Neural crest cell (in vitro differentiated cells): ENCODE data around the gene CTNNA3. TPM values are rescaled to one million over a fixed set of nuclear protein-coding genes. Genes with fewer than 3 reads are reported as not detected.

Source experiments
- DNase-seq: peaks from one replicate; pipeline ENCODE4 v3.0.0; 2021; ENCODE audit warnings: low read depth, mixed read lengths, low spot score
- H3K27ac Mint-ChIP-seq: one replicate; pipeline ENCODE4 v1.8.0; 2021; ENCODE audit warnings: mild to moderate bottlenecking, mixed read lengths; ENCODE audit not compliant: unreplicated experiment
- H3K27me3 Mint-ChIP-seq: 2 replicates; pipeline ENCODE4 v1.8.0; 2021; ENCODE audit warnings: low read depth, mild to moderate bottlenecking, mixed read lengths
- H3K36me3 Mint-ChIP-seq: 2 replicates; pipeline ENCODE4 v1.8.0; 2021; ENCODE audit warnings: low read depth, mild to moderate bottlenecking, mixed read lengths
- H3K4me1 Mint-ChIP-seq: 2 replicates; pipeline ENCODE4 v1.8.0; 2021; ENCODE audit warnings: mixed read lengths
- H3K4me3 Mint-ChIP-seq: one replicate; pipeline ENCODE4 v1.8.0; 2021; ENCODE audit warnings: mild to moderate bottlenecking, mixed read lengths
- H3K9me3 Mint-ChIP-seq: 2 replicates; pipeline ENCODE4 v1.8.0; 2021; ENCODE audit warnings: mixed read lengths
- total RNA-seq: library from RNA; stranded (reverse); gene quantifications from 2 replicates; pipeline ENCODE4 v1.2.1, GENCODE V29; 2021
- TF ChIP-seq, protein P1 (sequence below): fragments of 200-600 bp; sonication (generic); conservative IDR thresholded peaks from 2 replicates; pipeline ENCODE4 v1.5.0; 2021; ENCODE audit warnings: antibody characterized with exemption, mild to moderate bottlenecking

The CTNNA3 gene
- total RNA-seq, 1 donor from 2014 or later = 4.7 TPM

- no peaks in the 10 kb centered on the region for H3K36me3 Mint-ChIP-seq
- H3K9me3 Mint-ChIP-seq = no peaks in the 10 kb centered on the region
- H3K4me3 Mint-ChIP-seq = no peak overlapping the region
- no peaks in the 10 kb centered on the region for H3K4me1 Mint-ChIP-seq
- H3K27me3 Mint-ChIP-seq = no peaks in the 10 kb centered on the region
- DNase-seq = no peak
- H3K27ac Mint-ChIP-seq = no peak overlapping the region
- TF ChIP-seq, protein P1, sequence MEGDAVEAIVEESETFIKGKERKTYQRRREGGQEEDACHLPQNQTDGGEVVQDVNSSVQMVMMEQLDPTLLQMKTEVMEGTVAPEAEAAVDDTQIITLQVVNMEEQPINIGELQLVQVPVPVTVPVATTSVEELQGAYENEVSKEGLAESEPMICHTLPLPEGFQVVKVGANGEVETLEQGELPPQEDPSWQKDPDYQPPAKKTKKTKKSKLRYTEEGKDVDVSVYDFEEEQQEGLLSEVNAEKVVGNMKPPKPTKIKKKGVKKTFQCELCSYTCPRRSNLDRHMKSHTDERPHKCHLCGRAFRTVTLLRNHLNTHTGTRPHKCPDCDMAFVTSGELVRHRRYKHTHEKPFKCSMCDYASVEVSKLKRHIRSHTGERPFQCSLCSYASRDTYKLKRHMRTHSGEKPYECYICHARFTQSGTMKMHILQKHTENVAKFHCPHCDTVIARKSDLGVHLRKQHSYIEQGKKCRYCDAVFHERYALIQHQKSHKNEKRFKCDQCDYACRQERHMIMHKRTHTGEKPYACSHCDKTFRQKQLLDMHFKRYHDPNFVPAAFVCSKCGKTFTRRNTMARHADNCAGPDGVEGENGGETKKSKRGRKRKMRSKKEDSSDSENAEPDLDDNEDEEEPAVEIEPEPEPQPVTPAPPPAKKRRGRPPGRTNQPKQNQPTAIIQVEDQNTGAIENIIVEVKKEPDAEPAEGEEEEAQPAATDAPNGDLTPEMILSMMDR = no peak
Observed at GRCh38 chr10:66586897-66587679, 1108.9 kb downstream of the CTNNA3 start.

GRCh38 chr10:66586073-66586472, 1109.9 kb downstream of the CTNNA3 start:
- TF ChIP-seq, protein P1 = peak; percentile 41
- H3K4me1 Mint-ChIP-seq = no peaks in the 10 kb centered on the region
- no peaks in the 10 kb centered on the region for H3K36me3 Mint-ChIP-seq
- no peaks in the 10 kb centered on the region for H3K9me3 Mint-ChIP-seq
- H3K27ac Mint-ChIP-seq = no peak overlapping the region
- H3K4me3 Mint-ChIP-seq = no peak overlapping the region
- no peak for DNase-seq
- no peaks in the 10 kb centered on the region for H3K27me3 Mint-ChIP-seq

- H3K27me3 Mint-ChIP-seq = no peaks in the 10 kb centered on the region
- H3K4me1 Mint-ChIP-seq = no peaks in the 10 kb centered on the region
- H3K36me3 Mint-ChIP-seq = no peaks in the 10 kb centered on the region
- DNase-seq = no peak
- TF ChIP-seq, protein P1 = no peak
- H3K4me3 Mint-ChIP-seq = no peak overlapping the region
- no peak overlapping the region for H3K27ac Mint-ChIP-seq
- H3K9me3 Mint-ChIP-seq = no peaks in the 10 kb centered on the region
Observed at GRCh38 chr10:66575251-66575855, 1120.6 kb downstream of the CTNNA3 start.

DNA sequence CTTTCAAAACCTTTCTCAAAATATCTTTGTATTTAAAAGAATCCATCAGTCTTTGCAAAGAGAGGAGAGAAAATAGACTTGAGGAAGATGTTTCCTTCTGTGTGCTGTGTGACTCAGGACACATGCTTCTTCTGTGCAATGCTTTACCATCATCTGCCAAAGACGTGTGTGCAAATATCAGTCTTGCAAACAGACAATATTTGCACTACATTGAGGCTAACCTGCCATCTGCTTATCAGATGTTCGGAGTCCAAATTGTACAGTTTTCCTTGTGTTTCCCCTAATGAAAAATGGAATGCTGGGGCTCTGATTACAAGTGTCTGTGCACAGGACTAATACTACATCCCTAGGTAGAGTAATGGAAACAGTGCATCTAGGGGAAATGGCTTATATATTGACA, 1123.3 kb downstream of the CTNNA3 start:
- no peaks in the 10 kb centered on the region for H3K9me3 Mint-ChIP-seq
- H3K4me3 Mint-ChIP-seq = no peak overlapping the region
- H3K27me3 Mint-ChIP-seq = no peaks in the 10 kb centered on the region
- TF ChIP-seq, protein P1 = no peak
- no peak overlapping the region for H3K27ac Mint-ChIP-seq
- H3K4me1 Mint-ChIP-seq = no peaks in the 10 kb centered on the region
- no peaks in the 10 kb centered on the region for H3K36me3 Mint-ChIP-seq
- no peak for DNase-seq

GRCh38 chr10:66565999-66566398, 1130.0 kb downstream of the CTNNA3 start:
- Mint-ChIP-seq H3K9me3 (no peaks in the 10 kb centered on the region), H3K4me3 (no peak overlapping the region), H3K36me3 (no peaks in the 10 kb centered on the region), H3K27ac (no peak overlapping the region), H3K4me1 (peaks cover 3% of the 10 kb centered on the region), H3K27me3 (no peaks in the 10 kb centered on the region)
- DNase-seq = no peak
- TF ChIP-seq, protein P1 = no peak
